NT2/D1 (cell line): ENCODE results near the gene RELN.

Source experiments
- SUZ12 ChIP-seq: IDR thresholded peaks from 2 replicates; pipeline ENCODE4 v1.6.1; 2011; ENCODE audit not compliant: insufficient read length, insufficient read depth; ENCODE audit errors: extremely low read depth
- YY1 ChIP-seq: IDR thresholded peaks from 2 replicates; pipeline ENCODE4 v1.6.1; 2011; ENCODE audit not compliant: insufficient read length, insufficient read depth

GRCh38 chr7:103560136-103560535 is 429.3 kb downstream of the RELN start:
- TF ChIP-seq YY1 (no peak), SUZ12 (no peak)
